Measurements from ENCODE around the gene LRP1B.

DNA sequence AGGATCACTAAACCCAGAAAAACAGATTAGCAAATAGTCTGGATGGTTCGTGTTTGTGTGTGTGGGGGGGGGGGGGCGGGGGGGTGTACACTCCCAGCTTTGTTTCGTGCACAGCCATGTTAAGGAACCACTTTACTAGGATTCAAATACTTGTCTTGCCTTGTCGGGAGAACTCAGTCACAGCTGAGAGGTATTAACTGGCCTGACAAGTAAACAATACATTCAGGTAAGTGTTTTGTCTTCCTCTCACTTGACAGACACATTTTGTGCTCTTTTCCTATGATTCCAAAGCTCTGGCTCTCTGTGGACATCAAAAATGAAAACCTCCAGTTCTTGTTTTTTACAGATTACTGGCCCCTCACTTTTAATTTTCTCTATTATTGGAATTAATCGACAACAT lies 173.5 kb downstream of the LRP1B start:
- TF ChIP-seq, protein P1, sequence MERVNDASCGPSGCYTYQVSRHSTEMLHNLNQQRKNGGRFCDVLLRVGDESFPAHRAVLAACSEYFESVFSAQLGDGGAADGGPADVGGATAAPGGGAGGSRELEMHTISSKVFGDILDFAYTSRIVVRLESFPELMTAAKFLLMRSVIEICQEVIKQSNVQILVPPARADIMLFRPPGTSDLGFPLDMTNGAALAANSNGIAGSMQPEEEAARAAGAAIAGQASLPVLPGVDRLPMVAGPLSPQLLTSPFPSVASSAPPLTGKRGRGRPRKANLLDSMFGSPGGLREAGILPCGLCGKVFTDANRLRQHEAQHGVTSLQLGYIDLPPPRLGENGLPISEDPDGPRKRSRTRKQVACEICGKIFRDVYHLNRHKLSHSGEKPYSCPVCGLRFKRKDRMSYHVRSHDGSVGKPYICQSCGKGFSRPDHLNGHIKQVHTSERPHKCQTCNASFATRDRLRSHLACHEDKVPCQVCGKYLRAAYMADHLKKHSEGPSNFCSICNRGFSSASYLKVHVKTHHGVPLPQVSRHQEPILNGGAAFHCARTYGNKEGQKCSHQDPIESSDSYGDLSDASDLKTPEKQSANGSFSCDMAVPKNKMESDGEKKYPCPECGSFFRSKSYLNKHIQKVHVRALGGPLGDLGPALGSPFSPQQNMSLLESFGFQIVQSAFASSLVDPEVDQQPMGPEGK (CRISPR knock-in tag; IDR thresholded peaks at IDR 0.05; ENCODE audit: borderline replicate concordance) = no peak
- no peak for TF ChIP-seq ARNTL (CRISPR knock-in tag; IDR thresholded peaks at IDR 0.05; ENCODE audit: borderline replicate concordance, low read depth)
- no peak for TF ChIP-seq ZFP3 (CRISPR knock-in tag; IDR thresholded peaks at IDR 0.05)
- no peak for TF ChIP-seq ESRRG (CRISPR knock-in tag; IDR thresholded peaks at IDR 0.05)
- TF ChIP-seq, protein P2, sequence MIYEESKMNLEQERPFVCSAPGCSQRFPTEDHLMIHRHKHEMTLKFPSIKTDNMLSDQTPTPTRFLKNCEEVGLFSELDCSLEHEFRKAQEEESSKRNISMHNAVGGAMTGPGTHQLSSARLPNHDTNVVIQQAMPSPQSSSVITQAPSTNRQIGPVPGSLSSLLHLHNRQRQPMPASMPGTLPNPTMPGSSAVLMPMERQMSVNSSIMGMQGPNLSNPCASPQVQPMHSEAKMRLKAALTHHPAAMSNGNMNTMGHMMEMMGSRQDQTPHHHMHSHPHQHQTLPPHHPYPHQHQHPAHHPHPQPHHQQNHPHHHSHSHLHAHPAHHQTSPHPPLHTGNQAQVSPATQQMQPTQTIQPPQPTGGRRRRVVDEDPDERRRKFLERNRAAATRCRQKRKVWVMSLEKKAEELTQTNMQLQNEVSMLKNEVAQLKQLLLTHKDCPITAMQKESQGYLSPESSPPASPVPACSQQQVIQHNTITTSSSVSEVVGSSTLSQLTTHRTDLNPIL (CRISPR knock-in tag; IDR thresholded peaks at IDR 0.05; ENCODE audit: low read depth) = no peak
- TF ChIP-seq TCF4 (CRISPR knock-in tag; IDR thresholded peaks at IDR 0.05; ENCODE audit: borderline replicate concordance) = no peak
- no peak for TF ChIP-seq ZC3H10 (CRISPR knock-in tag; IDR thresholded peaks at IDR 0.05)
- no peak for TF ChIP-seq BACH2 (CRISPR knock-in tag; IDR thresholded peaks at IDR 0.05; ENCODE audit: borderline replicate concordance)
- no peak for TF ChIP-seq ZNF565 (CRISPR knock-in tag; conservative IDR thresholded peaks at IDR 0.05; ENCODE audit: low read depth)
- no peak for TF ChIP-seq RARB (CRISPR knock-in tag; IDR thresholded peaks at IDR 0.05)
- TF ChIP-seq TSHZ2 (CRISPR knock-in tag; IDR thresholded peaks at IDR 0.05) = no peak
- no peak for TF ChIP-seq ZNF70 (CRISPR knock-in tag; IDR thresholded peaks at IDR 0.05)

Data from SK-N-SH treated with all-trans-retinoic acid at 6 μM for 48 hours (cell line).